ENCODE measurements around the gene RFX4. TPM values are rescaled to one million over a fixed set of nuclear protein-coding genes. Genes with fewer than 3 reads are reported as not detected.

RFX4 gene
- total and polyA plus RNA-seq, 12 donors: 0.08 TPM; not detected in 11

GRCh38 chr12:106721915-106722314 is 139.1 kb downstream of the RFX4 start:
- Histone ChIP-seq H3K27ac (no peak overlapping the region), H3K27me3 (no peaks in the 10 kb centered on the region), H3K36me3 (replicated peaks in 1 of 2) (no peaks in the 10 kb centered on the region), H3K9me3 (replicated peaks in 1 of 3) (no peaks in the 10 kb centered on the region), H3K4me3 (no peak overlapping the region), H3K4me1 (replicated peaks in 1 of 2) (no peaks in the 10 kb centered on the region)
- intact Hi-C loops (cut with DNase I): no loop called here
- 94 to 97% (median 96%) methylated on average over 1 of the region's 1 CpG for WGBS, 4 donors
- no peak for TF ChIP-seq POLR2A (IDR thresholded peaks at IDR 0.05)
- TF ChIP-seq CTCF (IDR thresholded peaks at IDR 0.05): no peak
- DNase-seq: no peak

GRCh38 chr12:106722837-106723236 is 140.0 kb downstream of the RFX4 start:
- H3K9me3 ChIP-seq (replicated peaks in 1 of 3): no peaks in the 10 kb centered on the region
- no peak for DNase-seq
- TF ChIP-seq CTCF (IDR thresholded peaks at IDR 0.05): no peak
- no peak for TF ChIP-seq POLR2A (IDR thresholded peaks at IDR 0.05)
- H3K4me1 ChIP-seq (replicated peaks in 1 of 2): no peaks in the 10 kb centered on the region
- H3K27ac ChIP-seq: no peak overlapping the region
- WGBS, 4 donors: 65 to 83% (median 71%) methylated on average over 3 of the region's 3 CpGs
- no peaks in the 10 kb centered on the region for H3K27me3 ChIP-seq
- H3K4me3 ChIP-seq: no peak overlapping the region
- intact Hi-C loops (cut with DNase I): no loop called here
- no peaks in the 10 kb centered on the region for H3K36me3 ChIP-seq (replicated peaks in 1 of 2)

GRCh38 chr12:106723416-106723815 is 140.6 kb downstream of the RFX4 start:
- Histone ChIP-seq H3K27ac (no peak overlapping the region), H3K27me3 (no peaks in the 10 kb centered on the region), H3K4me1 (replicated peaks in 1 of 2) (no peaks in the 10 kb centered on the region), H3K9me3 (replicated peaks in 1 of 3) (no peaks in the 10 kb centered on the region), H3K4me3 (no peak overlapping the region), H3K36me3 (replicated peaks in 1 of 2) (no peaks in the 10 kb centered on the region)
- WGBS, 4 donors: 92 to 95% (median 94%) methylated on average over 3 of the region's 3 CpGs
- intact Hi-C loops (cut with DNase I): no loop called here
- DNase-seq: no peak
- no peak for TF ChIP-seq POLR2A (IDR thresholded peaks at IDR 0.05)
- no peak for TF ChIP-seq CTCF (IDR thresholded peaks at IDR 0.05)

- WGBS, 4 donors: 93 to 97% (median 97%) methylated on average over 1 of the region's 1 CpG
- no peaks in the 10 kb centered on the region for H3K4me1 ChIP-seq (replicated peaks in 1 of 2)
- DNase-seq: no peak
- intact Hi-C loops (cut with DNase I): no loop called here
- no peaks in the 10 kb centered on the region for H3K9me3 ChIP-seq (replicated peaks in 1 of 3)
- no peak overlapping the region for H3K27ac ChIP-seq
- H3K4me3 ChIP-seq: no peak overlapping the region
- no peaks in the 10 kb centered on the region for H3K27me3 ChIP-seq
- TF ChIP-seq POLR2A (IDR thresholded peaks at IDR 0.05) (no peak), CTCF (IDR thresholded peaks at IDR 0.05) (no peak)
- H3K36me3 ChIP-seq (replicated peaks in 1 of 2): no peaks in the 10 kb centered on the region
Observed at GRCh38 chr12:106724116-106724515, 141.3 kb downstream of the RFX4 start.

Measured in adrenal gland (tissue), 12 donors.